ENCODE data around the gene RAPGEF2.

DNA sequence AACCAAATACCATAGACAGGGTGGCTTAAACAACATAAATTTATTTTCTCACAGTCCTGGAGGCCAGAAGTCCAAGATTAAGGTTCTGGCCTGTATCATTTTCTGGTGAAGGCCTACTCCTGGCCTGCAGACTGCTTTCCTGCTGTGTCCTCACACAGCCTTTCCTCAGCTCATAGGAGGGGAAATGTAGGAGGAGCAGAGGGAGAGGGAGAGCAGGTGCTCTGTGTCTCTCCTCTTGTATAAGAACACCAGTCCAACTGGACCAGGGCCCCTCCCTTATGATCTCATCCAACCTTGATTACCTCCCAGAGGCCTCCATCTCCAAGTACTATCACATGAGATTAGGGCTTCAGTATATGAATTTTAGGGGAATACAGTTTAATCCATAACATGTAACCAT, 34.3 kb downstream of the RAPGEF2 start:
- no peak for TF ChIP-seq POLR2AphosphoS5 (IDR thresholded peaks at IDR 0.05)
- TF ChIP-seq, protein P1, sequence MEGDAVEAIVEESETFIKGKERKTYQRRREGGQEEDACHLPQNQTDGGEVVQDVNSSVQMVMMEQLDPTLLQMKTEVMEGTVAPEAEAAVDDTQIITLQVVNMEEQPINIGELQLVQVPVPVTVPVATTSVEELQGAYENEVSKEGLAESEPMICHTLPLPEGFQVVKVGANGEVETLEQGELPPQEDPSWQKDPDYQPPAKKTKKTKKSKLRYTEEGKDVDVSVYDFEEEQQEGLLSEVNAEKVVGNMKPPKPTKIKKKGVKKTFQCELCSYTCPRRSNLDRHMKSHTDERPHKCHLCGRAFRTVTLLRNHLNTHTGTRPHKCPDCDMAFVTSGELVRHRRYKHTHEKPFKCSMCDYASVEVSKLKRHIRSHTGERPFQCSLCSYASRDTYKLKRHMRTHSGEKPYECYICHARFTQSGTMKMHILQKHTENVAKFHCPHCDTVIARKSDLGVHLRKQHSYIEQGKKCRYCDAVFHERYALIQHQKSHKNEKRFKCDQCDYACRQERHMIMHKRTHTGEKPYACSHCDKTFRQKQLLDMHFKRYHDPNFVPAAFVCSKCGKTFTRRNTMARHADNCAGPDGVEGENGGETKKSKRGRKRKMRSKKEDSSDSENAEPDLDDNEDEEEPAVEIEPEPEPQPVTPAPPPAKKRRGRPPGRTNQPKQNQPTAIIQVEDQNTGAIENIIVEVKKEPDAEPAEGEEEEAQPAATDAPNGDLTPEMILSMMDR (IDR thresholded peaks at IDR 0.05), result no peak

Measured in breast epithelium (tissue), 3 donors.